SK-N-MC (cell line): Measurements from ENCODE around the gene RP9.

Source experiments
- DNase-seq: peaks from one replicate; pipeline ENCODE4 v3.0.0-alpha.2; 2011; ENCODE audit warnings: low read depth, low spot score
- H3K27ac ChIP-seq: fragments of 200-600 bp; sonication (generic); 2 replicates; pipeline ENCODE4 v1.5.1; 2016; ENCODE audit warnings: mixed run types
- H3K36me3 ChIP-seq: fragments of 200-600 bp; sonication (generic); 2 replicates; pipeline ENCODE4 v1.6.1; 2017; ENCODE audit warnings: antibody characterized with exemption, low read length, mixed read lengths; ENCODE audit not compliant: insufficient read depth
- H3K4me3 ChIP-seq: fragments of 200-600 bp; sonication (generic); 2 replicates; pipeline ENCODE4 v1.5.1; 2016
- H3K9ac ChIP-seq: fragments of 200-600 bp; sonication (generic); 2 replicates; pipeline ENCODE4 v1.8.0; 2017; ENCODE audit warnings: mixed run types, mixed read lengths; ENCODE audit not compliant: insufficient read length
- H3K9me3 ChIP-seq: fragments of 200-600 bp; sonication (generic); 2 replicates; pipeline ENCODE4 v1.6.1; 2017; ENCODE audit warnings: low read depth, mild to moderate bottlenecking, antibody characterized with exemption, low read length, moderate library complexity, mixed read lengths
- EZH2 ChIP-seq: fragments of 200-600 bp; sonication (generic); IDR thresholded peaks from one replicate; pipeline ENCODE4 v1.6.1; 2017; ENCODE audit warnings: antibody characterized with exemption
- FOXP2 ChIP-seq: optimal IDR thresholded peaks from 2 replicates; pipeline ENCODE3; 2011; ENCODE audit warnings: mild to moderate bottlenecking, moderate library complexity; ENCODE audit not compliant: insufficient read depth; ENCODE audit errors: extremely low read length, control extremely low read depth
- POLR2AphosphoS5 ChIP-seq: IDR thresholded peaks from 2 replicates; pipeline ENCODE4 v1.6.1; 2012; ENCODE audit warnings: mild to moderate bottlenecking, low read depth, low read length, borderline replicate concordance

Gene RP9

DNA sequence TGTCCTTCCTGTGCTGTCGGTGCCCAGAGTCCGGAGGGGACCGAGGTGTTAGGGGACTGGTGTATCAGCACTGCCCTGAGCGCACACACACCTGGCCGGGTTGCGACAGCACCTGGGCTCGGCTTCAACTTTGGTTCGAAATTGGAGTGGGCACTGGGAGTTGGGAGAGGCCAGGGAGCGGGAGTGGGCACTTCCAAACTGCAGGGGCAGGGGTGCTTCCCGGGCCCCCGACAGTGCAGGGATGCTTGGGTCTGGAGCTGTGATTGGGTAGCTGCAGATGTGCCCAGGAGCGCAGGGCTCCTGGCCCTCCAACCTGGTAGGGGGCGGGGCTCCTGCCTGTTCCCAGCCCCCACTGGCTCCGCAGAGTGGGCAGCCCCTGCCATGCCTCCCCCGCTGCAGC, 27.9 kb upstream of the RP9 start:
- Histone ChIP-seq H3K9ac (no peak overlapping the region), H3K4me3 (no peak overlapping the region), H3K27ac (no peak overlapping the region), H3K9me3 (no peaks in the 10 kb centered on the region), H3K36me3 (no peaks in the 10 kb centered on the region)
- no peak for TF ChIP-seq EZH2
- TF ChIP-seq FOXP2, result no peak
- TF ChIP-seq POLR2AphosphoS5, result no peak
- DNase-seq, result no peak

DNA sequence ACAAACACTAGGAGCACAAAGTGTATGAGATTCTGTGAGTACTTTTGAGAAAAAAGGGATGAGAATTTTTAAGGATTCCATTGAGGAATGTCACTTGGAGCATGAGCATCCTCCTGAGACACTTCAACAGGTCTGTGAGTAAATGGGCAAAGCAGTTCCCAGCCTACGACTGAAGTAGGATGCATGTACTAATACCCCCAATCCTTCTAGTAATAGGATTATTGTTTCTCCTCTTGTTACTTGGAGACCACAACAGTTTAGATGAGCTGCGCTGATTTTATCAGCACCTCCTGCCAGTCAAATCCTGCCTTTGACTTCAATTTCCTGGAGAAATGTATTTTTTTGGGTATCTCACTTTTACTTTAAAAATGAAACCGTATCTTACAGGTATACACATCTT, 21.0 kb upstream of the RP9 start:
- Histone ChIP-seq H3K27ac (no peak overlapping the region), H3K9me3 (no peaks in the 10 kb centered on the region), H3K36me3 (no peaks in the 10 kb centered on the region), H3K4me3 (peak overlapping the region; percentile 94), H3K9ac (peak overlapping the region; percentile 79)
- DNase-seq, result no peak
- TF ChIP-seq EZH2, result no peak
- no peak for TF ChIP-seq POLR2AphosphoS5
- no peak for TF ChIP-seq FOXP2

DNA sequence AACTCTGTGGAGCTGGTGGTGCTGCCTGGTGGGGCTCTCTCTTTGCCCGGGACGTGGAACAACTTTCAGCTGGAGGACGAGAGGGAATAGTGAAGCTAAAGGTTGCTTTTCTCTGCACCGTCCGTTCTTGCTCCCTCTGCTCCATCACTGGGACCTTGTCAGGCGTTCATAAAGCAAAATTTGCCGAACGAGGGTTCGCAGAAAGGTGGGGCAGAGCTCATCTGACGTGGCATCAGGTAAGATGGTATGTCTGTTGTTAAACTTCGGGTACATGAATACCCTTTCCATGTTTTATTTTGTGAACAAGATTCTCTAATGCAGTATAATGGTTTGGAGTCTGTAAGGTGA, 20.6 kb upstream of the RP9 start:
- no peak for DNase-seq
- no peak overlapping the region for H3K27ac ChIP-seq

DNA sequence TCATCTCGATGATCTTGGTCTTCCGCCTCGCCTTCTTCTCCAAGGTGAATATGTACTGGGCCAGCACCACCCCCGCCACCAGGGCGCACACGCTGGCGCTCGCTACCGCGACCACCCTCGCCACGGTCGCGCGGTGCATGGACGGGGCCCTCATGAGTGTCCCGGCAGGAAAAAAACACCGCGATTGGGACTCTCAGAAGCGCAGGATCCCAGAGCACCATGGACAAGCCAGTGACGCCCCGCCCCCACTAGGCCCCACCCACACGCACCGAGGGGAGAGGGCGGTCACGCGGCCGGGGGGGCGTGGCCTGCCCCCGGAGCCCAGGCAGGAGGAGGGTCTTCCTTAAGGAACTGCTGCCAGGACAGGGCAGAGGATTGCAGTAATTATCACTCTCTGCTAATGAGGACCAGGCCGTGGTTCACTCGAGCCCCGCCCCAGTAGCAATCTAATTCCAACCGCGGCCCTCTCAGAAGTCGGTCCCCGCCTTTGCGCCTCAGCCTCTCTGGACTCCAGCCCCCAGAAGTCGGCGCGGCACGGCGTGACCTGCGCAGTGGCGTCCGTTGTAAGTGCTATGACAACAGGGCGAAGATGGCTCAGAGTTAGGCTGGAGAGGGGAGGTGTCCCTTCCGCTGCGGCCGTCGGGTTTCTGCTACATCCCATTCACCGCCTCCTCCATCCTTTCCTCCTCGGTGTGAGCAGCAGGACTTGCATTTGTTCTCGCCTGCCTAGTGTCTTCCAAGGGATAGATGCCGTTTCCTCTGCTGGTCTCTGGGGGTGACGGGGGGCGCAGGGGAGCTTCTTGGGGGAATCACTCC, 20.0 kb upstream of the RP9 start, which contains the start of gene BBS9:
BBS9 (plus strand) TSS at position 575 of the 816 bp plus-strand sequence. CDS start 16,689 bp downstream, outside the sequence.
- no peaks in the 10 kb centered on the region for H3K9me3 ChIP-seq
- peak within 1 kb of the TSS; percentile 58; the same call in 1 of the 2 replicates for H3K27ac ChIP-seq
- peak within 1 kb of the TSS; percentile 94 for H3K4me3 ChIP-seq
- TF ChIP-seq POLR2AphosphoS5 (peak; percentile 84), FOXP2 (no peak)
- H3K36me3 ChIP-seq, result no peaks in the 10 kb centered on the region
- peak; percentile 56 for DNase-seq
- peak within 1 kb of the TSS; percentile 79 for H3K9ac ChIP-seq

More for the DNA sequence above, 20.6 kb upstream of the RP9 start:
- no peak for TF ChIP-seq POLR2AphosphoS5
- TF ChIP-seq FOXP2, result no peak
- no peak for TF ChIP-seq EZH2
- H3K4me3 ChIP-seq, result peak overlapping the region; percentile 94
- no peaks in the 10 kb centered on the region for H3K9me3 ChIP-seq
- H3K36me3 ChIP-seq, result no peaks in the 10 kb centered on the region
- H3K9ac ChIP-seq, result peak overlapping the region; percentile 79

DNA sequence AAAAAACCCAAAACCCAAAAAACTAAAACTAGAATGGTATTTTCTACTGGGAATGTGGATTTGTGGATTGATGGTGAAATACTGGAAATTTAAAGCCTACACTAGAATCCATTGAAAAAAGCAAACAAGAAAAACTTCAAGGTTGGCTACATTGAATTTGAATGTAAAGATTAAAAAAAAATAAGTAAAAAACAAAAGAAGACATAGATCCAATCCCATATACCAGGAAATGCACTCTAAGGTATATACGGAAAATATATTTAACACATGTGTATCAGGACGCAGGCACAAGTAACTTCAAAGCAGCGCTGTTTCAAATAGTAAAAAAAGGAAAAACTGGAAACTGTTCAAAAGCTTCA, 19.4 kb upstream of the RP9 start:
- H3K36me3 ChIP-seq, result no peaks in the 10 kb centered on the region
- no peak for TF ChIP-seq EZH2
- no peak for TF ChIP-seq POLR2AphosphoS5
- H3K9me3 ChIP-seq, result no peaks in the 10 kb centered on the region
- H3K27ac ChIP-seq, result peak overlapping the region; percentile 58; the same call in 1 of the 2 replicates
- H3K9ac ChIP-seq, result peak overlapping the region; percentile 79
- peak overlapping the region; percentile 94 for H3K4me3 ChIP-seq
- DNase-seq, result no peak

DNA sequence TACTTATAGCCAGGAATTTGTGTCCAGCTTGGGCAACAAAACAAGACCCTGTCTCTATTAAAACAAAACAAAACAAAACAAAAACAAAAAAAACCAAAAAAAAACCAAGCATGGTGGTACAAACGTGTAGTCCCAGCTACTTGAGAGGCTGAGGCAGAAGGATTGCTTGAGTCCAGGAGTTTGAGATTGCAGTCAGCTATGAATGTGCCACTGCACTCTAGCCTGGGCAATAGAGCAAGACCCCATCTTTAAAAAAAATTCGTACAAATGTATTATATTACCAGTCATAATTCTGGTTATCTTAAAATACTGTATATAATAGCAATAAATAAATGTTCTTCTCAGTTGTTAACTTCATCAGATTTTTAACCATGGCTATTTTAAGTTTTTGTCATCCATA, 17.9 kb upstream of the RP9 start:
- TF ChIP-seq POLR2AphosphoS5 (no peak), EZH2 (no peak), FOXP2 (no peak)
- Histone ChIP-seq H3K36me3 (no peaks in the 10 kb centered on the region), H3K9me3 (no peaks in the 10 kb centered on the region), H3K4me3 (no peak overlapping the region), H3K27ac (no peak overlapping the region), H3K9ac (no peak overlapping the region)
- no peak for DNase-seq

DNA sequence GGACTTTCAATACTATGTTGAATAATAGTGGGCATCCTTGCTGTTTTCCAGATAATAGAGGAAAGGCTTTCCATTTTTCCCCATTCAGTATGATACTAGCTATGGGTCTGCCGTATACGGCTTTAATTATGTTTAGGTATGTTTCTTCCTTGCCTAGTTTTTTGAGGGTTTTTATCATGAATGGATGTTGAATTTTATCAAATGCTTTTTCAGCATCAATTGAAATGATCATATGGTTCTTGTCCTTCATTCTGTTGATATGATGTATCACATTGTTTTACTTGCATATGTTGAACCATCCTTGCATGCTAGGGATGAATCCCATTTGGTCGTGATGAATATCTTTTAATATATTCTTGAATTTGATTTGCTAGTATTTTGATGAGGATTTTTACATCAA, 9.2 kb upstream of the RP9 start:
- H3K9me3 ChIP-seq, result no peaks in the 10 kb centered on the region
- H3K9ac ChIP-seq, result no peak overlapping the region
- no peak overlapping the region for H3K4me3 ChIP-seq
- no peaks in the 10 kb centered on the region for H3K36me3 ChIP-seq
- no peak overlapping the region for H3K27ac ChIP-seq
- TF ChIP-seq POLR2AphosphoS5, result no peak
- no peak for TF ChIP-seq FOXP2
- TF ChIP-seq EZH2, result no peak
- no peak for DNase-seq

DNA sequence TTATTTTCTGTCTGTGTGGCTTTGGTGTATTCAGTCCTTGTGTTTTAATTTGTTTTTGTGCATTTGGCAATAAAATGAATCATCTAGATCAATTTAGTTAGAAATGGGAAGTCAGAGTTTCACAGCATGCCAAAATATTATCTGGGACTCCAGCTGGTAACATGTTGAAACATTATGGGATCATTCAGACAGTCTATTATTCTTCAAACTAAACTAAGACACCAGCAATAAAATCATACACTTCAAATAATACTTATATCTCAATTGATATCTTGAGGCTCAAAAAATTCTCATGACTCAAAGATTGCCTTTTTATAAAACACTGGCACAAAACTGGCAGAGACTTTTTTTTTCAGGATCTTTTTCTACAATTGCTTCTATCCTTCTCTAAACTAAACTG, 5.8 kb upstream of the RP9 start:
- no peak overlapping the region for H3K9ac ChIP-seq
- DNase-seq, result no peak
- H3K4me3 ChIP-seq, result no peak overlapping the region
- no peak for TF ChIP-seq POLR2AphosphoS5
- TF ChIP-seq EZH2, result no peak
- no peak for TF ChIP-seq FOXP2
- no peak overlapping the region for H3K27ac ChIP-seq
- no peaks in the 10 kb centered on the region for H3K9me3 ChIP-seq
- H3K36me3 ChIP-seq, result no peaks in the 10 kb centered on the region

DNA sequence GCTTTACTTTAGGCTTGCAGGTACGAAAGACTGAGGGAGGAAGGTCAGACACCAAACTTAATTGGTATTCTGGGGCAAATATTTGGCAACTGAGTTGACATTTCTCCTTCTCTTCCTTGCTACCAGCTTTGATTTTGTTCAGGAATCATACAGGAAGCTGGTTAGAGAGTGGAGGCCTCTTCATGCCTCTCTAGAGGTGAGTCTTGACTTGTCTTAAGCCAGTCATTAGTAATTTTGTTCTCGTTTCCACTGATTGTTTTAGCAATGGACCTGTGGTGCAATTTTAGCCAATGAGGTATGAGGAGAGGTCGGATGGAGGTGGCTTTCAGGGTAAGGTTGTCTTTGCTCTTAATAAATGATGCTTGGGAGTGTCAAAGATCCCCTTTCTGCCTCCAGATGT, 2.4 kb upstream of the RP9 start:
- TF ChIP-seq POLR2AphosphoS5 (no peak), FOXP2 (no peak)
- Histone ChIP-seq H3K9ac (no peak overlapping the region), H3K36me3 (no peaks in the 10 kb centered on the region), H3K9me3 (no peaks in the 10 kb centered on the region), H3K4me3 (no peak overlapping the region), H3K27ac (no peak overlapping the region)
- no peak for DNase-seq
